SH-SY5Y (cell line): ENCODE results near the gene CCNE1.

Experiments
- GATA2 ChIP-seq: IDR thresholded peaks from 2 replicates; pipeline ENCODE4 v1.6.1; 2011; ENCODE audit warnings: mild to moderate bottlenecking, low read depth, low read length
- GATA3 ChIP-seq: IDR thresholded peaks from 2 replicates; pipeline ENCODE4 v1.6.1; 2011; ENCODE audit warnings: low read depth, mild to moderate bottlenecking, low read length, moderate library complexity

DNA sequence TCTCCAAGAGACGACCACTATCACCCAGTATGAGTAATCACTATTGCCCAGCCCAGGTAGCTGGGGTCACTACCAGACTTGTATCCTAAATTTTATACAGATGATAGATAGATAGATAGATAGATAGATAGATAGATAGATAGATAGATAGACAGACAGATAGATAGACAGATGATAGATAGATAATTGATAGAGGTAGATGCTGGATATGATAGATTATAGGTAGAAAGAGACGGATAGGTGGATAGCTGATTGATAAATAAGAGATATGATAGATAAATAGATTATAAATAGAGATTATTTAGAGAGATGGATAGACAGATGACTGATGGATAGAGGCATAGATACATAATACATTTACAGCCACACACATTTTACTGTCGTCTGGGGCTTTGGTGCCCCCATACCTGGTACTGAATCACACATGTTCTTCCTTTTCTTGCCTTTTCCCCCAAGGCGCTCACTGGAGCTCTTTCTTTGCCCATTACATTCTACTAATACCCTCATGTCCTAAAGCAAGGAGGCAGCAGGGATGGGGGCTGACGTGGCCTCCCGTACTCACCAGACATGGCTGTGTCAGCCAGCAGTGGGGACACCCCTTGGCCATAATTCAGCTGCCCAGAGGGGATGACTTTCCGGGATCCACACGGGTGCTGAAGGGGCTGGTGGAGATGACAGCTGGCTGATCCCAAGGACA, 44.6 kb upstream of the CCNE1 start:
- TF ChIP-seq GATA2 (no peak), GATA3 (no peak)
